ENCODE data around the gene TUBGCP6. TPM values are rescaled to one million over a fixed set of nuclear protein-coding genes. Genes with fewer than 3 reads are reported as not detected.

The TUBGCP6 gene
- total RNA-seq, 1 donor from 2014 or later, result 103 TPM

- Mint-ChIP-seq H3K27ac (no peak overlapping the region), H3K4me1 (peaks cover 12% of the 10 kb centered on the region), H3K9me3 (no peaks in the 10 kb centered on the region), H3K4me3 (no peak overlapping the region), H3K27me3 (peaks cover under 1% of the 10 kb centered on the region), H3K36me3 (ENCODE audit: low read depth) (peaks cover 1% of the 10 kb centered on the region)
- ChIA-PET POLR2A (no interaction called here), CTCF (no interaction called here)
- no peak for TF ChIP-seq CTCF (IDR thresholded peaks at IDR 0.05)
- DNase-seq (no peak), ATAC-seq (ENCODE audit: low read depth) (no peak)
- intact Hi-C loops (cut with micrococcal nuclease), result no loop called here
Measured at GRCh38 chr22:50253941-50254340, 9.1 kb upstream of the TUBGCP6 start.

- Mint-ChIP-seq H3K36me3 (ENCODE audit: low read depth) (peaks cover 1% of the 10 kb centered on the region), H3K4me1 (peaks cover 12% of the 10 kb centered on the region), H3K9me3 (no peaks in the 10 kb centered on the region), H3K4me3 (no peak overlapping the region), H3K27ac (no peak overlapping the region), H3K27me3 (no peaks in the 10 kb centered on the region)
- POLR2A ChIA-PET, result interaction anchor here (0.9 to 1.6 kb wide), 2 partner anchors 89 to 272 kb away, joined by 3 read pairs; partner anchors contain the start of gene SCO2
- no peak for TF ChIP-seq CTCF (IDR thresholded peaks at IDR 0.05)
- intact Hi-C loops (cut with micrococcal nuclease), result no loop called here
- CTCF ChIA-PET, result interaction anchor here (0.8 to 4.0 kb wide), 12 partner anchors 10 to 310 kb away, joined by 3 to 39 read pairs (median 4); partner anchors contain the start of genes DENND6B, SCO2 and SYCE3
- ATAC-seq (ENCODE audit: low read depth) (no peak), DNase-seq (no peak)
Measured at GRCh38 chr22:50253046-50253915, 8.5 kb upstream of the TUBGCP6 start.

- Mint-ChIP-seq H3K4me3 (peak overlapping the region; percentile 69), H3K27ac (peak overlapping the region; percentile 4), H3K4me1 (peaks cover 19% of the 10 kb centered on the region), H3K9me3 (no peaks in the 10 kb centered on the region), H3K27me3 (no peaks in the 10 kb centered on the region), H3K36me3 (ENCODE audit: low read depth) (peaks cover 9% of the 10 kb centered on the region)
- peak; percentile 69 for ATAC-seq (ENCODE audit: low read depth)
- intact Hi-C loops (cut with micrococcal nuclease), result loop anchor here (1.0 kb wide), 8 partner anchors 9 to 439 kb away; partner anchors contain the start of genes DENND6B, MAPK11, MAPK12 and SCO2
- POLR2A ChIA-PET, result interaction anchor here (0.6 to 3.0 kb wide), 11 partner anchors 15 to 368 kb away, joined by 3 to 17 read pairs (median 5); partner anchors contain the start of gene SCO2
- peak; percentile 66 for DNase-seq
- CTCF ChIA-PET, result interaction anchor here (0.8 to 4.0 kb wide), 16 partner anchors 11 to 369 kb away, joined by 3 to 39 read pairs (median 5); partner anchors contain the start of genes DENND6B, SCO2 and SYCE3
- TF ChIP-seq CTCF (IDR thresholded peaks at IDR 0.05), result no peak
Measured at GRCh38 chr22:50252082-50253045, 7.5 kb upstream of the TUBGCP6 start.

- DNase-seq (peak; percentile 47), ATAC-seq (ENCODE audit: low read depth) (peak; percentile 11)
- ChIA-PET CTCF (interaction anchor here (0.7 to 4.0 kb wide), 10 partner anchors 10 to 370 kb away, joined by 3 to 39 read pairs (median 9); partner anchors contain the start of genes DENND6B and SCO2), POLR2A (interaction anchor here (0.5 to 3.0 kb wide), 23 partner anchors 8 to 369 kb away, joined by 3 to 17 read pairs (median 5); partner anchors contain the start of genes LMF2, MAPK12, NCAPH2 and SCO2)
- H3K36me3 Mint-ChIP-seq (ENCODE audit: low read depth), result peaks cover 12% of the 10 kb centered on the region
- H3K27me3 Mint-ChIP-seq, result no peaks in the 10 kb centered on the region
- TF ChIP-seq CTCF (IDR thresholded peaks at IDR 0.05), result no peak
- intact Hi-C loops (cut with micrococcal nuclease), result loop anchor here (1.0 kb wide), 8 partner anchors 10 to 440 kb away; partner anchors contain the start of genes DENND6B, MAPK11, MAPK12 and SCO2
- H3K27ac Mint-ChIP-seq, result no peak overlapping the region
- no peaks in the 10 kb centered on the region for H3K9me3 Mint-ChIP-seq
- H3K4me1 Mint-ChIP-seq, result peaks cover 23% of the 10 kb centered on the region
- peak overlapping the region; percentile 69 for H3K4me3 Mint-ChIP-seq
Measured at GRCh38 chr22:50251477-50252081, 6.8 kb upstream of the TUBGCP6 start.

Measured in activated B cell treated with CpG ODN at 0.5 μM for 24 hours (primary cell).